K562 (cell line): Measurements from ENCODE around the gene CDC25B. TPM values are rescaled to one million over a fixed set of nuclear protein-coding genes. Genes with fewer than 3 reads are reported as not detected.
A peak's percentile ranks its signal among the peaks of the same experiment; 100 is the strongest.

ENCODE experiments used
- CREB1 ChIP-seq, 2 experiments: sonication (generic) in 1 of 2; formaldehyde crosslinking in 1 of 2; IDR thresholded peaks; 2 replicates each; pipeline versions ENCODE4 v1.6.1 to v1.8.0; 2012 to 2022; ENCODE audit warnings: inconsistent platforms in 1 of 2, mild to moderate bottlenecking in 1 of 2, missing genetic modification reagents in 1 of 2, moderate library complexity in 1 of 2
- RAD51 ChIP-seq: fragments of 450-650 bp; IDR thresholded peaks from 2 replicates; pipeline ENCODE4 v1.7.1; 2016; ENCODE audit warnings: low read depth, mild to moderate bottlenecking, borderline replicate concordance
- polyA plus RNA-seq, 8 experiments: library from polyadenylated mRNA; depleted of rRNA in 4 of 8; stranded (reverse) in 5 of 8; unstranded in 3 of 8; fragments of >200 nt; fragmentation: Nextera tagmentation in 2 of 8; fragmentation: Illumina TruSeq in 1 of 8; extraction: Ambion mirVana in 2 of 8; extraction: Trizol in 1 of 8; gene quantifications; 2 replicates each; pipeline versions ENCODE4 v1.2.1 to v1.2.3, GENCODE V29; 2011 to 2014; ENCODE audit warnings: inconsistent platforms in 1 of 8, missing spikeins in 1 of 8
- total RNA-seq, 7 experiments: library from RNA; depleted of rRNA in 6 of 7; stranded (reverse); fragments of >200 nt in 6 of 7; fragmentation: Illumina TruSeq in 2 of 7; extraction: Trizol in 2 of 7; gene quantifications; 2 replicates each; pipeline versions ENCODE4 v1.2.1 to v1.2.3, GENCODE V29; 2011 to 2021; ENCODE audit warnings: low replicate concordance in 1 of 7
- TF ChIP-seq, protein P1 (sequence below): fragments of 250-450 bp; sonication (Bioruptor Pico); IDR thresholded peaks from 2 replicates; pipeline ENCODE4 v1.5.0; 2021; ENCODE audit warnings: mild to moderate bottlenecking, moderate library complexity
- TF ChIP-seq, protein P2 (sequence below): sonication (generic); formaldehyde crosslinking; IDR thresholded peaks from 2 replicates; pipeline ENCODE4 v1.8.0; 2023; ENCODE audit warnings: mild to moderate bottlenecking, missing genetic modification reagents

Gene CDC25B
- total and polyA plus RNA-seq, 9 of the 15 experiments (the other 6 are each of a cell fraction or from before 2014, with no cell fraction given): 2.3 to 35.7 (median 9.5) TPM

DNA sequence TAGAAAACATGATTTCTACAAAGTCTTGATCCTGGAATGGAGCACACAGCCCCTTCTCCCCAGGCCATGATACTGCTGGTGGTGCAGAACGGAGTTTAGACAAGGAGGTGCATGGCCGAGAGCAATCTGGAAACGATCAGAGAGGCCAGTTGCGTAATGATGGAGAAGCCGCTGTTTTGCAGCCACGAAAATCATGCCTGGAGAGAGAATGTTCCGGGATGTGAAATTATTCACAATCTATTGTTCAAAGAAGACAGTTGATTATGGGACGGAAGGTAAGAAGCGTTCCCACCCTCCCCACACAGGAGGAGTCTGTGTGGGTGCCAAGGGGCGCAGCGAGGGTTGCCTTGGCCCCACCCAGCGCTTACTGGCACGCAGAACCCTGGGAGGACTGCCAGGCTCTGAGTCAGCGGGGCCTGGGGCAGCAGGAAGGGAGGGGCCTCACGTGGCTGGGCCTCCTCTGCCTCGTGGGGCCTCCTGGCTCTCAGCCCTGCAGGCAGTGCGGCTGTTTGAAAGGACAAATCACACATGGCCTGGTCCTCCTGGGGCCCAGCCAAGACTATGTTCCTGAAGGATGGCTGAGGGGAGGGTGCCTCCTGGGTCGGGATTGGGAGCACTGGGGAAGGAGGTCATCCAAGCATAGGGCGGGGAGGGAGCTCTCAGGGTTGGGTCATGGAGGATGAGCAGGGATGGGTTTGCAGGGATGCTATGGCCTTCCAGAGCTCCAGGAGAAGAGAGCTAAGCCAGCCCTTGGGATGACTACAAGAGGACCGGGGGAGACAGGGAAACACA lies 15.6 kb downstream of the CDC25B start (continued):
- TF ChIP-seq RAD51: 0 out of 2 replicates have a peak, but pooled peaks have one; percentile 30
- TF ChIP-seq, protein P1, sequence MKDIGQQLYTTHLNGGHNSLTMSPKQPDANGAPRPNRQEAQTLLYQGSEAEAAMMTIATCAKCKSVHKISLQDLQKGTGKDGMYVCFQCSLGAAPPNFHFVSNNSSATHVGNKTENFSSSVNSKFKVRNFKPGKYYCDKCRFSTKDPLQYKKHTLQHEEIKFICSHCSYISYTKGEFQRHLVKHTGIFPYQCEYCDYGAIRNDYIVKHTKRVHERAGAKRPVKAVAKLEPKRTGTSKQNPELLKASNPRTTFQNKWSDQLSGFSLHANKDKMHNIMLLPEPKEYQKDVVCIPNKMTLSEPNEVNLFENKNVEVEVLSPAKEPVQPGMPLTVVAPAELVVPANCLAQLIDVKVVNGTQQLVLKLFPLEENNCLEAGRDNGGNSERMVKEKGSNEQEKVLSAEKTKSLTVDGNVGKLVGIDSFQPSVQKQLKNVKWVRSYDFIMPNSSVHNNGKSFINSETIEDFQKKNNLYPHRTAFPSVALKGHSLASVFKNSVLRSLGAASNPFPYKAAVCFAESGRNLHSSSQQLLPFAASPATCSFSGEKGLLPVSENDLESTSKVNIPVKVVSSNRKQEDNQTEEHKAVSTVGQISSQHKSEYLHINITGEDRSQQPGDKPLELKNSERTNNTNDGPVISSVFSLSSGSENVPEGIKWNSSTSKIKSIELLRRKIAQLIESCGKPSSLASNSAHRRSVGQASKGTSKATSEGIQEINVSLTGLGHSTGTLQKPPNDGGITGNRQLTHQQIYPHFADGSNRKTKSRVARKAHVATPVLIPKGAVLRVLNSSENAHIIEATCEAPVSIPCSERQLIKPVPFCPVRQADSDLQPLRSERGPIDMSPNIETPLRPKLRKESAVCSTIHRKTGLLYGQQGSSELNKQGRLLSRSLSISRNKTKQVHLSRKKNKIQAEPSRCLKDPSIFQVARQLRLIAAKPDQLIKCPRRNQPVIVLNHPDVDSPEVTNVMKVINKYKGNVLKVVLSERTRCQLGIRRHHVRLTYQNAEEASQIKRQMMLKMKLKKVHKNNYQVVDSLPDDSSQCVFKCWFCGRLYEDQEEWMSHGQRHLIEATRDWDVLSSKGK (CRISPR knock-in tag): no peak
- no peak for TF ChIP-seq CREB1 (IDR thresholded peaks at IDR 0.05)
- TF ChIP-seq CREB1 (CRISPR knock-in tag; IDR thresholded peaks at IDR 0.05): 0 out of 2 replicates have a peak, but pooled peaks have one; percentile 18
- TF ChIP-seq, protein P2, sequence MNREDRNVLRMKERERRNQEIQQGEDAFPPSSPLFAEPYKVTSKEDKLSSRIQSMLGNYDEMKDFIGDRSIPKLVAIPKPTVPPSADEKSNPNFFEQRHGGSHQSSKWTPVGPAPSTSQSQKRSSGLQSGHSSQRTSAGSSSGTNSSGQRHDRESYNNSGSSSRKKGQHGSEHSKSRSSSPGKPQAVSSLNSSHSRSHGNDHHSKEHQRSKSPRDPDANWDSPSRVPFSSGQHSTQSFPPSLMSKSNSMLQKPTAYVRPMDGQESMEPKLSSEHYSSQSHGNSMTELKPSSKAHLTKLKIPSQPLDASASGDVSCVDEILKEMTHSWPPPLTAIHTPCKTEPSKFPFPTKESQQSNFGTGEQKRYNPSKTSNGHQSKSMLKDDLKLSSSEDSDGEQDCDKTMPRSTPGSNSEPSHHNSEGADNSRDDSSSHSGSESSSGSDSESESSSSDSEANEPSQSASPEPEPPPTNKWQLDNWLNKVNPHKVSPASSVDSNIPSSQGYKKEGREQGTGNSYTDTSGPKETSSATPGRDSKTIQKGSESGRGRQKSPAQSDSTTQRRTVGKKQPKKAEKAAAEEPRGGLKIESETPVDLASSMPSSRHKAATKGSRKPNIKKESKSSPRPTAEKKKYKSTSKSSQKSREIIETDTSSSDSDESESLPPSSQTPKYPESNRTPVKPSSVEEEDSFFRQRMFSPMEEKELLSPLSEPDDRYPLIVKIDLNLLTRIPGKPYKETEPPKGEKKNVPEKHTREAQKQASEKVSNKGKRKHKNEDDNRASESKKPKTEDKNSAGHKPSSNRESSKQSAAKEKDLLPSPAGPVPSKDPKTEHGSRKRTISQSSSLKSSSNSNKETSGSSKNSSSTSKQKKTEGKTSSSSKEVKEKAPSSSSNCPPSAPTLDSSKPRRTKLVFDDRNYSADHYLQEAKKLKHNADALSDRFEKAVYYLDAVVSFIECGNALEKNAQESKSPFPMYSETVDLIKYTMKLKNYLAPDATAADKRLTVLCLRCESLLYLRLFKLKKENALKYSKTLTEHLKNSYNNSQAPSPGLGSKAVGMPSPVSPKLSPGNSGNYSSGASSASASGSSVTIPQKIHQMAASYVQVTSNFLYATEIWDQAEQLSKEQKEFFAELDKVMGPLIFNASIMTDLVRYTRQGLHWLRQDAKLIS (CRISPR knock-in tag): no peak
